Muscle of arm (tissue), 12 donors: ENCODE measurements around the gene USP13. TPM values are rescaled to one million over a fixed set of nuclear protein-coding genes. Genes with fewer than 3 reads are reported as not detected.

ENCODE experiments used
- DNase-seq: peaks from one replicate; pipeline ENCODE4 v3.0.0-alpha.2; 2013
- polyA plus RNA-seq, 12 donors: library from polyadenylated mRNA; unstranded; fragments of 120-200 nt; gene quantifications; one replicate each; pipeline ENCODE4 v1.2.1, GENCODE V29; 2013; ENCODE audit not compliant: insufficient read length in 12 of 12

USP13 gene
- polyA plus RNA-seq, 12 donors = 22.9 to 59.8 (median 49.1) TPM; not detected in 1

DNA sequence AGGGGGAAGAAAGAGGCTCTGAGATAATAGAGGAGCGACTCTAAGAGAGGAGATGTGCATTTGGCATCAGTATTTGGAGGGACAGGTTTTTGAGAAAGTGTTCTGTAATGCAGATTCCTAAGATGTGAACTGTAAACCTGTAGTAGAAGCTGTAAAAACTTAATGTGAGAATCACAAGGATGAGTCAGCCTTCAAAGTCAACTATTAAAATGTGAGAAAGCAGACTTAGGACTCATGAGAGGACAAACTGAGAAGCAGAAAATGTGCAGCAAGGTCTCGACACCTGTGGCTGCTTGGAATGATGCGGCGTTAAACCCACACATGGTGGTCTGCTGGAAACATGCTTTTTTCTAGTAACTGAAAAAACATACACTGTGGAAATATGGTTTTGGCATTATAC, 36.0 kb downstream of the USP13 start:
- no peak for DNase-seq

DNA sequence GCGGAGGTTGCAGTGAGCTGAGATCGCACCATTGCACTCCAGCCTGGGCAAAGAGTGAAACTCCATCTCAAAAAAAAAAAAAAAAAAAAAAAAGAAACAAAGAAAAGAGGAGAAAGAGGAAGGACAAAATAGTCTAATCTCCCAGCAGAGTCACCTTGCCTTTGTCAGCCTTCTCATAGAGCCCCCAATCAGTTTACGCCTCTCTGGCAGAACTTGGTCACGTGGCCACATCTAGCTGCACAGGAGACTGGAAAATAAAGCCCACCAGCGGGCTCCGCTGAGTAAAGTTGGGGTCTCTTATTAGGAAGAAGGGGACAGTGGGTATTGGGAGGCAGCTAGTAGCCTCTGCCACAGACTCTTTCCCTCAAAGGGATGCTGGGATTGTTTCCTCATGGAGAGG, 41.9 kb downstream of the USP13 start:
- DNase-seq = no peak

DNA sequence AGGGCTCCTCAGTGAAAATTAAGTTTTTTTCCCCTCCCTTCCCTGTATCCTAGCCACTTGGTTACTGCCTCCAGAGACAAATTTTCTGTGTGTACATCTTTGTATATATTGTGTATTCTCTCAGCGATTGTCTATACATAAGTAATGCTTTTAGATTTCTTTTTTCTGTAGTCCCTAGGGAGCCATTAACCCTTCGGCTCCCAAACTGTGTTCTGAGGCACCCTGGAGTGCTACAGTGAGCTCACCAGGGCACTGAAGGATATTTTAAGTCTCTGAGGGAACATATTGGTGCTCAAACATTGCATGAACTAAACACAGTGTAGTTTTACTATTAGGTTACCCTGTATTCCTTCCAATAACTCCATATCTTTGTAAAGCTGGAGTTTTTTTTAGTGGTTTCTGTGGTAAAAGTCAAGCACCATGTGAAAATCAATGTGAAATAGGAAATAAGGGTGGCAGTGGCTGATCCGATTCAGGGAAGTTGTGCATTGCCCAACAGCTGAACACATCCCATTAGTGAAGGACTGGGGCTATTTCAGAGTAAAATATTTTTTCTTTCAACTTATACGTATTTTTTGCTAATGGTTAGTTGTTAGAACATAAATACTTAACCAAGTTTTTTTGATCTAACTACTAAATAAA, 43.0 kb downstream of the USP13 start:
- DNase-seq = no peak

DNA sequence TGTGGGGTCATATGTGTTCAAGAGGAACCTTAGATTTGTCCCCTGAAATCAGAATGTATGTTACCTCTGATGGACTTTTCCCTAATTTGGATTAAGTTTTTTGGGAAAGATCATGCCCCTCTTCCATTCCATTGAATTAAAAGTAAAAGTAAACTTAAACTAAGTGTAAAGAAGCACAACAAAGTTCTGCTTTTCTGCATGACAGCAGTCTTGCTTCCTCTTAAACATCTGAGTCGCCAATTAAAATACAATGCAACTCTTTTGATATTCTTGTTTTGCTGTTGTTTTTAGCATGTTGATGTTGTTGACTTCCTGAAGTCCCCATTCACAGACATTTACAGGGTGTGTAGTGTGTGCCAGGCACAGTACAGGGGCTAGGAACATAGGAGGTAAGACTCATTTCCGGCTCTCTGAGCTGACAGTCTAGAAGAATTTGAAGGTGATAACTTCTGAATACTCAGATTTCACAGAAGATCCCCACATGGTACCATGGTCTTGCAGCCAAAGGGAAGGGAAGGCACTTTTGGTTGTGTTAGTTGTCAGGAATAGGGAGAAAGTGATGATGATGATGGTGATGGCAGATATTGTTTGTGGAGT, 45.0 kb downstream of the USP13 start:
- no peak for DNase-seq

DNA sequence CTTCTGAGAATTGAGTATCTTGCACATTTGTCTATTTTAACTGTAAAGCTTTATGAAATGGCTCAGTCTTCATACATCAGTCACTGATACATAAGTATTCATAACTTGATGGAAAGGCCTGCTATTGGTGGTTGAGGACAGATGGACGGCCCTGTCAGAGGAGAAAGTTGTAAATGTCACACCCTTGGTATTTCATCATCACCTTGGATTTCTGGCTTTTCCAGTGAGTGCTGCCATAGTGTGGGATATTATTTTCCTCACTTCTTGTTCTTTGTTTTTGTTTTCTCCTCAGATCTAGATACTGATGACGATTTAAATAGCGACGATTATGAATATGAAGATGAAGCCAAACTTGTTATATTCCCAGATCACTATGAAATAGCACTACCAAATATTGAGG, 47.9 kb downstream of the USP13 start:
- DNase-seq = no peak

DNA sequence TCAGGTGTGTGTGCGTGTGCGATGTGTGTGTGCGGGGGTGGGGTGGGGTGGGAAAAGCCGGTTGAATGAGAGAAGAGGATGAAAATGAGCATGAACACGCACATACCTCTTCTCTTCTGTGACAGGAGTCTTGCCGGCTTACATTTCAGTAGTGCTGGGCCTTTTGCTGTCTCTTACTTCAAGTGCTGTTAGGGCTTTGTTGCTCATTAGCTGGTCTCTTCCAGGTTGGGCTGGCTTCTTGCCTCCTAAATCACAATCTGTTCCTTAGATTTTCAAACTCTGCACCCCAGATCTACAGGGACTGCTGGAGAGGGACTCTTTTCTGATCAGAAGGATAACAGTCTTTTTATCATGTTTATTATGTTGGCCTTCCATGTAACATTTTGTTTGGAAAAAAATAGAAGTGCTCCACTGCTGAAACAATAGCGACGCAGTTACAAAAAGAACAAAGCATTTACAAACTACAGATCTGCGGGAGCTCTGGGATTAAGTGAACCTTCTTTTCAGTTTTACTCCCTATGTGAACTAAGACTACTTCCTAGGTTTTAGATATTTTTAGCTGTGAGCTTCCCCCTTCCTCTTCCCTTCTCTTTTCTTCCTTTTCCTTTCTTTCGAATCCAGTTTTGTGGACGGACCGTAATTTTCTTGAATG, 48.5 kb downstream of the USP13 start:
- DNase-seq = no peak

DNA sequence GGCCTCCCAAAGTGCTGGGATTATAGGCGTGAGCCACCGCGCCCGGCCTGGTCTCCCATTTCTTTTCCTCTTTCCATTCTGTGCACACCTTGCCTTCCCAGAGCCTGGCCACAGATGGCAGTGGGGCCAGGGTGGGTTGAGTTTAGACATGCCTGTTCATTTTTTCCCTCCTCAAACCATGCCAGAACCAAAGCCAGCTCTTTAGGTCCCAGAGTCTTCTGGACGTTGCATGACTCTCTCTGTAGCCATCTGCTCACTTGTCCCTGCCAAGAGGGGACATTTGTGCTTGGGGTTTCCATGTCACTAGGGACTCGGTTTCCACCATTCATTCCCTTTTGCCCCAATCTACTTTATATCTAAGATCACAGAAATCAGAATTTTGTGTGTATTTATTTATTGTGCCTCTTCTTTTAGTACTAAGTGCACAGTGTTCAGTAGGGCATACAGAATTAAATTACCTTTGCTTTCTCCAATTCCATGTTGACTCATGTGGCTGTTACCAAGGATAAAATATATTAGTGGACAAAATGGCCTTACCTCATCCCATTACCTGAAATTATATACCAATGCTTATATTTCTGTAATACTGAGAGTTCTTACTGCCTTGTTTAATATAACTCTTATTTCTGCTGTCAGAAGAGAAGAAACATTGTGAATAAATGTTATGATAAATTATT, 49.6 kb downstream of the USP13 start:
- no peak for DNase-seq

DNA sequence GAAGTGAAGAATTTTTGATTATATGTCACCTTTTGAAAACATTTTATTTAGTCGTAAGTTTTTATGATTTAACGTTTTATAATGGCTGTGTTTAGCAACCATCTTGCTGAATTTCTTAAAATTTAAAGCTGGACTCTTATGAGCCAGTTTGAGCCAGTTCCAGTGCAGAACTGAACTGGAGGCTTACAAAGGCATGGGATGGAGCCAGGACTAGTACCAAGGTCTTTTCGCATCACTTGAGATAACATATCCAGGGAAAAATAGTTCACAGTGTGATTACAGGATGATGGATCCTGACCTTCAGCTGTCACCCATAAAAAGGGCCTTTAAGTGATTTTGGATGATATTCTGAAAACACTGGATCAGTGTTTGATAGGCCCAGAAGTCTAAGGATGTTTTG, 51.0 kb downstream of the USP13 start:
- no peak for DNase-seq

DNA sequence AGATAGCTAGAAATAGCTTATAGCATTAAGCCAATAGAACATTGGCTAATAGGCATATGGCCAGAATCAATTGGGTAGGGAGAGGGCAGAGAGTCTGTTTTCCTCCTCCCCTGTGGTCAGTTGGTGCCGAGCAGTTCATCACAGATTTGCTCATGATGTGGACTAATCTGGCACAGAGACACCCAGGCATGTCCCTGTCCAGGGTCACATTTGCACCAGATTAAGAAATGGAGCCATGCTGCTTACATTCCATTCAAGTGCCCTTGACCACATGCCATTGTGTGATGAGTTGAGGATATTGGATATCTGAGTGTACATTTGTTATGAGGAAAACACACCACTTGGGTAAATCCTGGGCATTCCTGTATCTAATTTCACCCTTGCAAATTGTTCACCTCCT, 53.4 kb downstream of the USP13 start:
- no peak for DNase-seq

DNA sequence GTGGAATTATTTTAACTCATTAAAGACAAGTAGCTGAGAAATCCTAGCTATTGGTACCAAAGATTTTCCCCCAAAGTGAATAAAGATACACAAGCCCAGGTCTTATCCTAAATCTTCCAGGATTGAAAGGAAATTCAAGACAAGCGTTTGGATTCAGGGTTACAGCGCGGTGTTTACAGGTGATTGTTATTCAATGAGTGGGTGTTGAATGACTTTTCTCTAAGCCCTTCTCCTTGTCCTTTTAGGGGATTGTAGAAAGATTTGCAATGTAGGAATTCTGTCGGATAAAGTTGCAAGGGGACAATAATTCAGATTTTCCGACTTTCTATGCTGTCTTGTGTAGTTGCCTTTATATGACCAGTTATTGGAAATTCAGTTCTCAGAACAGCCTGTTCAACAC, 57.2 kb downstream of the USP13 start:
- DNase-seq = no peak

DNA sequence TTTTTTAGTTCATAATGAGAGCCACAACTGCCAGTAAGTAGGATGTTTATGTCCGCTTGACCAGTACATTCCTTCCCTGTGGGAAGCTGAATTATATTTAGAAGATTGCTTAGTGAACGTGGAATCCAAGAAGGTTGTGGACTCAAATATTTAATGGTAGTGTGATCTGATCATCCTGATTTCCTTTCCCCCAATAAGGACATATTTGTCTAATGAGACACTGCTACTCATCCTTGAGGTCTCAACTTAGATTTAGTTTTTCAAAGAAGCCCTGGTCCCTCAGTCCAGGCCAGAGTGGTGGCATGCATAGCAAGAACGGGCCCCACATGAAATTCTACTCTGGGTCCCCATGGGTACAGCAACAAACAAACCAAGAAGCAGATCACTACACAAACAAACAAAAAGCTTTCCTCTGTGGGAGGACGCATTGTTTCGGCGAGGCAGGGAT, 60.8 kb downstream of the USP13 start:
- no peak for DNase-seq

DNA sequence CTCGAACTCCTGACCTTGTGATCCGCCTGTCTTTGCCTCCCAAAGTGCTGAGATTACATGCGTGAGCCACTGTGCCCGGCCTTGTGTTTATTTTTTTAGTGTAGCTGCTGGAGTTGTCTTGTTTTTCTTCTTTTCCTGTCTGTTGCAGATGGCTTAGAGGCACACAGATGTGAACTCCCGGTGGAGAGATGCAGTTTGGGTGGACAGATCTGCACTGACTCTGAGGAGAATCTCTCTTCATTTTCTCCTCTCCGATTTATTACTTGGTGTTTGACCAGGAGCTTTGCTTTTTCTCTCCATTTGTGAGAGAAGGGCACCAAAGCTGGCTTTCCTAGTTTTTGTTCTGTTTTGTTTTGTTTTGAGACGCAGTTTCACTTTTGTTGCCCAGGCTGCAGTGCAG, 62.7 kb downstream of the USP13 start:
- DNase-seq = no peak

DNA sequence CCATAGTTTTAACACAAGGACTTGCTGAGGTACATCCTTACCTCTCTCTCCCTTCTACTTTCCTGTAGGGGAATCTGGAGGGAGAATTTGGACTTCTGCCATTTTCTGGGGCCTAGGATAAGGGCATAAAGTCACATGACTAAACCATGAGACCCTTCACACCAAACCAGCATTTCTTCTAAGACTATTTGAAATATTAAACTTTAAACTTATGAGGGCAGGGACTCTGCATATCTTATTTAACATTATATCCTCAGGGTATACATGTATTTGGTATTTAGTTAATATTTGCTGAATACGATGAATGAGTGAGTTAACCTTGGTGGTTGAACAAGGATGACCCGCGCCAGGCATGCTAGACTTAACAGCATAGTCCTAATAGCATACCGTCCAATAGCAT, 63.4 kb downstream of the USP13 start:
- no peak for DNase-seq

DNA sequence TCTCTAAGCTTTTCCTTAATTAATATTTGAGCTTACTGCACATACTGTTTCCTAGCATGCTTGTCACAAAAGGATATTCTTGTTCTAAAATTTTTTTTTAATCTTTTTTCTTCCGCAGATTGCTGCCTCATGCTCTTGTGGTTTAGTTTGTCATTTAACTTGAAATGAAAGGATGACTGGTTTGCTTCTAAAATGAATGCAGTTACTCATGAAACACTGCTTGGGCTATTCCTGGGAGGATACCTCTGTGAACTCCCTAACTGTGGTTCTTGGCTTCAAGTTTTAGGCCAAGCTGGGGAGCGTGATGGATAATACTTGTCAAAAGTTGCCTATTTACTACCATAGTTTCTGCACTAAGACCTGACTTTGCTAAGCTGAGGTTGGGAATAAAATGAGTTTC, 64.0 kb downstream of the USP13 start:
- no peak for DNase-seq

DNA sequence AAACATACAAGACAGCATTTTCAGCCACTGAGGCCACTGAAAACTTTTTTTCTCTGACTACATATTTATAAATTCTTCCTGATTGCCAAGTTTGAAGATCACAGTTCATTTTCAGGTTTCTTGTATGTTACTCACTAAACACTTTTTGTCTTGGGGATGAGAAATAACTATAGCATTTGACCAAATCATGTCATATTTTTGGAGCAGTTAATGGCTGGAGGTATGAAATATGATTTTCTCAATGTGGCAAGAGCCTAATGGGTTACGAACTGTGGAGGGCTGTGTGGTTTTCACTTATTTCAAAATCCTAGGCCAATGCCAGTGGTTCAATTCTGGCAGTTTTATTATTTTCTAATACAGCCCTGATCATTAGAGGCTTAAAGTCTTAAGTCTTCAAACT, 64.4 kb downstream of the USP13 start:
- no peak for DNase-seq

DNA sequence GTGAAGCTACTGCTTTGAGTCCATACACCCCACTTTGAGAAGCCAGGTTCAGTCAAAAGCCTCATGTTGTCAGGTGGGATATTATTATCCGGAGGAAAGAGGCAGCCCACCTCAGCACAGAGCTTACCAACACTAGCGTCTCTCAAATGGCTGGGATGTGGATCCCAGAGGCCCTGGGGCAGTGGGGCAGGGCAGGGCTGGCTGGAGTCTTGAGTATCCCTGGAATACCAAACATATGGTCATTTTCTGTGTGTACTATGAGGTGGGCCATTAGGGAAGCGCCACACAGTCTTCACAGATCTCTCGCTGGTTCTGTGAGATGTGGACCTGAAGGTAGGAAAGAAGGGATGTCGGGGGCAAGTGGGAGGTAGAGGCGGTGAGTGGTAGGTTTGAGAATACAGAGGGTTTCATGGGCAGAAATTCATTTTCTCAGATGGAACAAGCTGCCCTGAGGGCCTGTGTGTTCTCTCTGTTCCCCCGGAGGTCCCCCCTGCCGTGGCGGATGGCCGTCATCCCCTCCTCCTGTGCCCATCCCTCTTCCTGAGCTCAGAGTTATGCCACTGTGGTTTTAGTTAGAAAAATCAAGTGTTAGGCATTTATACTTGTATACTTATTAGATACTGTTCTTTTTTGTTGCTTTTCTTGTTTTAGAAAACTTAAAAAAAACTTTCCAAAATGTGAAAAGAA, 66.4 kb downstream of the USP13 start:
- no peak for DNase-seq

DNA sequence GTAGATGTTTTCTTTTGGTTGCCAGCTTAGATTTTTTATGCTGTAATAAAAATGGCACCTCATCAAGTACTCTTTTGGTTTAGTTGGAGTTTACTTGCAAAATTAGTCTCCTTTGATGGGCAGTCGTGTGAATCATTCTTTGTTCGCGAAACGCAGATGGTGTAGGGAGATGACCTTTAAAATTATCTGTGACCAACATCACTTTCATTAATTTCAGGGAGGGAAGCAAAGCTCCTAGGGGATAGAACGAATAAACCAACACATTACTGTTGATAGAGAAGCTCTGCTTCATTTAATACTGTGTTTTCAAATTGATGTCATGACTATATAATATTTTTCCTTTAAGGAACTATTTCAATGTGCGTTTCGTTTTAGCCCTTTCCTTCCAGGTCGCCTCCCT, 67.4 kb downstream of the USP13 start:
- no peak for DNase-seq

DNA sequence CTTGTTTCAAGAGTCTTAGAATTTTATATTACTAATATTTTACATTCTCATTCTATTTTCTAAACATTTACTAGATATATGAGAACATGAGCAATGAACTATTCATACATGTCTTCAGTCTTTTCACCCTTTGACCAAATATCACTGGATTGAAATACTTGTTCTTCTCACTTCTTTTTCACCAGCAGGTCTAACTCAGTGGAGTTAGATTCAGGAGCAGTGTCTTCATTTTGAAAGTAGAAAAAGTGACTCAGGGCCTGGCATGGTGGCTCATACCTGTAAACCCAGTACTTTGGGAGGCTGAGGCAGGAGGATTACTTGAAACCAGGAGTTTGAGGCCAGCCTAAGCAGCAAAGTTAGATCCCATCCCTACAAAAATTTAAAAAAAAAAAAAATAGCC, 70.8 kb downstream of the USP13 start:
- no peak for DNase-seq

DNA sequence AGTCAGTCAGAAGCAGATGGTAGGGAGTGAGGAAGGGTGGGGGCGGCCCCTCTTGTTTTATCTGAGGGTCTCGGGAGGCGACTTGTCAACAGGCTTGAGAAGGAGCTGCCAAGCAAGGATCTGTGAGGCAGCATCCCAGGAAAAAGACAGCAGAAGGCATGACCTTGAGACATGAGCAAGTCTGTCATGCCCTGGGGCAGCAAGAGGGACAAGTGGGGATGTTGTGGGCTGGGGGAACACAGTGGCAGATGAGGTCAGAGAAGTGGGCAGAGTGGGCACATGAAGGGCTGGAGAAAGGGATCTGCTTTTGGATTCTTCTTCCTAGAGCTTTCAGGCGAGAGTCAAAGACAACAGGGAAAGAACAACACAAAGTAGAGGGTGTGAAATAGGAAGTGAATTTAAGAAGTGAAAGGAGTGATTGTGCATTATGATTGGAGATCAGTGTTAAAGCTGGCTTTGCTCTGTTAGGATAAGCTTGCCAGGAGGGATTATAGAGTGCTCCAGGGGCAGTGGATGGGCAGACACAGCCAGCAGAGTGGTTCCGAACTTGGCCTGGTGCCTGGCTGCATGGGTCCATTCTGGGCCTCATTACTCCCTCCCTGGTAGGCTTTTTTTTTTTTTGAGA, 73.3 kb downstream of the USP13 start:
- no peak for DNase-seq

DNA sequence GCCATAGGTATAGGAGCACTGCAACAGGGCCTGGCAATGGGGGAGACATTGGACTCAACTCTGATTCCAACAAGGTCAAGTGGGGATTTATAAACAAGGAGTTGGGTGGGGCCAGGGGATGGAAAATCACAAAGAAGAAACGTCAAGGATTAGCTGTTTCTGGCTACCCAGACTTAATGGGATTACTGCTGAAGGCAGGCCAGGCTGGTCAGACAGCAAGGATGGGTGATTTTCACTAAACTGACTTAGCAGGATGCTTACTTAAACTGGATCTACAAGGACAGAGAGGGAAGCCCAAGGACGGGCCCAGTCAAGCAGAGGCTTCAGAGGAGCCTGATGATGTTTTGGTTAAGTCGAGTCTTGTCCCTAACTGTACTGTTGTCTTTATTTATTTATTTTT, 76.2 kb downstream of the USP13 start:
- no peak for DNase-seq

DNA sequence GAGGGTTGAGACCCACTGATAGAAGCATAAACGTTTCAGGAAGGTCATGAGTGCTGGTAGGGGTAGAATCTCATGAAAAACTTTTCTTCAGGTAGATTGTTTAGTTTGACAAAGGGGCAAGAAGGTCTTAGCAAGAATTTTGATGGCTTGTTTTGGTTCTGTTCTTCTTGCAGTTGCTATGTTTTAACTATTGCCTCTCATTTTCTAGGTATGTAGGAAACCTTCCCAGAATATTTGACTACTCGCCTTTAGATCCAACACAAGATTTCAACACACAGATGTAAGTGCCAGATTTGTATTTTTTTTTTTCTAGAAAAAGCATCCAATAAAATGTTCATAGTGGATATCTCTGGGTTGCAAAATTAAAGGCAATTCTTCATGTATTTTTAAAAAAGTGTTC, 77.1 kb downstream of the USP13 start:
- DNase-seq = no peak

DNA sequence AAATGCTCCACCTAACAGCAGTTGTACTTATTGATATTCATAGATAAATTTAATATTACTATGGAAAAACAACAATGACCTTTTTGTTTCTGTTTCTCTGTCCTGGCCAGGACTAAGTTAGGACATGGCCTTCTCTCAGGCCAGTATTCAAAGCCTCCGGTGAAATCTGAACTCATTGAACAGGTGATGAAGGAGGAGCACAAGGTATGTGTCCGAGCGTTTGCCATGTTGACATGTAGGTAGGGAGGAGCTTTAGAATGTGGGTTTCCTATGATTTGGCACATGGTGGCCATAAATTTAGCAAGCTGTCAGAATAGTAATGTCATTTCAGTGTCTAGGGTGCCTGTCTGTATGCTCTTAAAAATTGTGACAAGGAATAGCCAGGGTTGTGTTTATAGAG, 77.7 kb downstream of the USP13 start:
- no peak for DNase-seq
